ENCODE results near the gene OTOF.
"Not testable (repeated sequence)": the region's sequence is repeated elsewhere in the genome, so short reads cannot be mapped to it uniquely, and the experiment has no call there.

Gene OTOF

DNA sequence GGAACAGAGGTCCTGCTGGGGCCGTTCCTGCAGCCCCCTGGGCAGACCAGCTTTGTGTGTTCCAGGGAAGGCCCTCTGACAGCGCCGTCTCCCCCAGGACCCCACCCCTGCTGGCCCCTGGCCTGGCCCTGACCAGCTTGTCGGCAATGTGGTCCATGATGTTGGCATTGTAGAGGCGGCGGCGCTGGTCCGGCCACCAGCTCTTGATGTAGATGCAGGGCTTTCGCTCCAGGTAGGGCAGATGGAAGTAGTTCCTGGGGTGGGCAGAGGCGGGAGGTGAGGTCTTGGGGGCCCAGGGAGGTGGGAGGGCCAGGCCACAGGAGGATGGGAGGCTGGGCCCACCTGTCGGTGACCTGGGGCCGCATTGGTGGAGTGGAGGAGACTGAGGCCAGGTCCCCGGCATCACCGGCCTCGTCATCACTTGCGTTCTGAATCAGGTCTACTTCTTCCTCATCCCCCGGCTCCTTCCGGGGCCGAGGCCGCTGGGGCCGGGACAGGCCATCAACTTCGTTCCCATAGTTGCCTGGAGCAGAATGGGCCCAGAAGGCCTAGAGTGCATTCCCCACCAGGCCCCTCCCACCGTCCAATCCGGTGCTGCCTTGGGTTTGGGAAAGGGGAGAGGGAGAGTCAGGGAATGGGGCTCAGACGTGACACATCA is 1.3 kb upstream of the OTOF start:
- no peak for DNase-seq

DNA sequence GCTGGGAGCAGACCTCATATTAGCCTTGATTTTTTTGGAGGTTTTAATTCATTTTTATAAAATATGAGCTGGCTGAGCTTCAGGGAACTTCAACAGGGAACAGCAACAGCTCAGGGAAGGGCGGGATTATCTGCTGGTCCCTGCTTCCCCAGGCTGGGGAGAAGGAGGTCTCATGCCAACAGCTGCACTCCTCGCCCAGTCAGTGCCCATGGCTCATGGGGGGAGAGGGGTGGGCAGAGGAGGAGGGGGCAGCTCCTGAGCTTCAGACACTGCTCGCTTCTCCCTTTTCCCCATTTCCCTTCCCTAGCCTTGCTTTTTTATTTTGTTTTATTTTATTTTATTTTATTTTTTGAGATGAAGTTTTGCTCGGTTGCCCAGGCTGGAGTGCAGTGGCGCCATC is 442 bp upstream of the OTOF start:
- no peak for DNase-seq

DNA sequence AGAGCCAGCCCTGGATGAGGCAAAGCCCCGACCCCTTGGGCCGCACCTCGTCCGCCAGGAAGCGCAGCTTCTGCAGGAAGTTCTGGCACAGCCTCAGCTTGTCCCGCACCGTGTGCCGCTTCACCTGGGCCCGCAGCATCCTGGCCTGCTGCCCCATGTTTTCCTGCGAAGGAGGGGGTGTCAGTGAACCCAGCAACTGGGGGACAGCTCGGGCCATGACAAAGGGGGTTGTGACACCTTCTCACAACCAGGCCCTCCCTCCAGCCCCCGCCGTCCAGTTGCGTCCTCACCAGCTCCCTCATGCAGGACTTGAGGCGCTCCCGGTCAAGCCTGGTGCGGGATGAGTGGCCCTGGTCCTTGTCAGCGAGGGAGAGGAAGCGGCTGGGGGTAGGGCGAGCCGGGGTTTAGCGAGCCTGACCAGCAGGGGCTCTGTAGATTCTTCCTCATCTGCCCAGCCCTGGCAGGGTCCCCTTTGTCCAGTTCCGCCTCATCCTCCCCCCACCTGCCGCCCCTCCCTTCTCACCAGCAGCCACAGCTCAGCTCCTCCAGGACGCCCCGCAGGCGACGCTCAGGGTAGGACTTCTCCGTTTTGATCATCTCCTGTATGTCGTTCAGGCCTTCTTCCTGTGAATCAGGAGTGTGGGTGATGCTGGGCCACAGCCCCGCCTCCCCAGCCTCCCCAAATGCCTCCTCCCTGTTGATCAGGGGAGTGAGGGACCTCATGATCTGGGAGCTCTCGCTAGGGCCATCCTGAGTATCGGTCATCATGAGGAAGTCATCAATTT is 606 bp downstream of the OTOF start:
- DNase-seq: no peak

DNA sequence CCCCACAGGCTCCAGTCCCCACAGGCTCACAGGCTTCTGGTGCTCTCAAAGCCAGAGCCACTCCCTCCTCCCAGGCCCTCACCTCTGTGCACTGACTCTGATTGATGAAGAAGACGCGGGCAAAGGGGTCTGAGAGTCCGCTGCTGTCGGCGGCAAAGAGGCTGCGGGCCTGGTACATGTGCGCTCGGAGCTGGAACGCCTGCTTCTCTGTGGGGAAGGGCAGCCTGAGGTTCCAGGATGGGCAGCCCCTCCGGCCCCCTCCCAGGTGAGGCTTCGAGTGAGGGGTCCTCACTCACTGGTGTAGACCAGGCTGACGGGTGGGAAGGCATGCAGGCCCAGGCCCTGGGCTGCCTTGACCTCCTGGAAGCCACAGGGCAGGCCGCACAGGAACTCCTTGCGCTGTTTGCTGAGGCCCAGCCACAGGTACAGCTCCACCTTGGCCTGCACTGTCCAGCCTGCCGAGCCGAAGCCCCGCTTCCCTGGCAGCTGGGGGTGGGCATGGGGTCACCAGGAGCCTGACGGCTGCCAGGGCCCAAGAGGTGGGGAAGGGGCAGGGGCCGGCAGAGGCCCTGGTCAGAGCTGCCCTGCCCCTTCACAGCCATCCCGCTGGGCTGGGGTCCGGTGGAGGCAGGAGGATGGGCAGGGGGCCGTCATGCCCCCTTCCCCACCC is 2.0 kb downstream of the OTOF start:
- no peak for DNase-seq

DNA sequence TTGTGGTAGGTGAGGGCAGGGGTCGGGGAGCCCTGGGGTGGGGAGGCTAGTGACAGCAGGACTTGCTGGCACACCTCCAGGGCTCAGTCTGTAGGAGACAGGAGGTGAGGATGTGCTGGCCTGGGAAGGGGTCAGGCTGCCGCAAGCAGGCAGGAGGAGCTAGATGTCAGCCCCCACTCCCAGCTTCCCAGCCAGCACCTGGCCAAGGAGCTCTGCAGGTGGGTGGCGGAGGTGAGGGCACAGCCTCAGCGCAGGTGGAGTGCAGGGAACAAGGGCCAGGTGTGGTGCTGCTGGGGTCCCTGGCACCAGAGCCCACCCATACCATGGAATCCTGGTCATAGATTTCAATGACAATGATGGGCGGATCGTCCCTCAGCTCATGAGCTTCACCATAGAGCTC is 2.9 kb downstream of the OTOF start:
- no peak for DNase-seq

DNA sequence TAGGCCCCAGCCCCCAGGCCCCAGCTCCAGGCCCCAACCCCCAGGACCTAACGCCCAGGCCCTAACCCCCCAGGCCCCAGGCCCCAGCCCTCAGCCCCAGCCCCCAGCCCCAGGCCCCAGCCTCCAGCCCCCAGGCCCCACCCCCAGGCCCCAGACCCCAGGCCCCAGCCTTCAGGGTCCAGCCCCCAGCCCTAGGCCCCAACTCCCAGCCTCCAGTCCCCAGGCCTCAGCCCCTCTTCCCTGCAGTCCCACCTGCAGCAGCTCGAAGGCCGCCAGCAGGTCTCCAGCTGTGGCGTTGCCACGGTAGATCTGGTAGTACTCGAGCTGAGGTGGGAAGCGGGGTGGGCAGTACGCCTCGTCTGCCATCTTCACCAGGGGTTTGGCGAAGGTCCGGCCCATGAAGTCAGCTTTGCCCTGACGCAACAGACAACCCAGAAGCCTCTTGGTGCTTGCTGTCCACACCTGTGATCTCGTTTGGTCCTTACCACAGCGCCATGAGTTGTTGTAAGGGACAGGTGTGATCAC is 3.6 kb downstream of the OTOF start:
- no peak for DNase-seq

DNA sequence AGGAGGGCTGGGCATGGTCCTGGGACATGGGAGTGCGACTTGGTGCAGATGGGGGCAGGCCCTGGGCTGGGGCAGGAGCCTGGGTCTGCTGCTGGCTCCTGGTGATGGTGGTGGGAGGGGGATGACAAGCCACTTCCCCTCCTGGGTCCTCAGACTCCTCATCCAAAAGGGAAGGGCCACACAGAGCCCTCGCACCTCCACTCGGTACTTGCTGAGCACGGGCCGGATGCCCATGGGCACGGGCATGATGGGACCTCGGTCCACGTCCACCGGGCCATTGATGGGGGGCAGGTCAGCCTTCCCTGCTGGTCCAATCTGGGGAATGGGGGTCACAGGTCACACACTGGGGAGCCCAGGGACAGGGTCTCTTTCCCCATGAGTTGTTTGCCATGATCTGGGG is 4.1 kb downstream of the OTOF start:
- no peak for DNase-seq

DNA sequence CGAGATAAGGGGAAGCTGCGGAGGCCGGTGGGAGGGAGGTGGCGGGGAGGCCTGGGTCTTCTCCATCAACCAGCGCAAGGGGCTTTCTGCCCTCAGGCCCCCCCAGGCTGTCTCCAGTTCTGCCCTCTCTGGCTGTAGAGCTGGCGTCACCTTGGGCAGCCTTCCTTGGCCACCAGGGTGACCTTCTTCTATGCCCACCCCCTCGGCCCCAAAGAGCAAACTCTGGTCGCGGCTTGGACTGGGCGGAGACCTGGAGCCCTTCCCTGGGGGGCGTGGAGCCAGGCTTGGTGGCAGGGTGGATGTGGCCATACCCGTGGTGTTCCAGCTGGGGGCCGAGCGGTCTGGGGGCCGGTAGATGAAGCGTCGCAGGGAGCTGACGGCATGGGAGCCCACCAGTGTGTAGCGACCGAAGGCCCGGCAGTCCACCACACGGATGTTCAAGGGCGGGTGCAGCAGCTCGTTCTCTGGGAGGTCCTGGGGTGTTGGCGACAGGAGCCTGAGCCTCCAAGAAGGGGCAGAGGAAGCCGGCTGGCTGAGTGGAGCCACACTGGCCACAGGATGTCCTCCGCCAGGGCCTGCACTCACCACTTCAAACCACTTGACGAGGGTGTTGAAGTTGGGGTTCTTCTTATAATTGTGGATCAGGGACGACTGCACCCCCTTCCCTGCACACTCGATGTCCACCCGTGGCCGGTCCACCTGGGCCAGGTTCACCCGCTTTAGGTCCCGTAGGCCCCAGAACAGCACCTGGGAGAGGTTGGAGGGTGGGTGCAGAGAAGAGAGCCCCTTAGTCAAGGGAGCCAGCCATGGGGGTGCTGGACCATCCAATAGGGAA is 4.9 kb downstream of the OTOF start:
- no peak for DNase-seq

DNA sequence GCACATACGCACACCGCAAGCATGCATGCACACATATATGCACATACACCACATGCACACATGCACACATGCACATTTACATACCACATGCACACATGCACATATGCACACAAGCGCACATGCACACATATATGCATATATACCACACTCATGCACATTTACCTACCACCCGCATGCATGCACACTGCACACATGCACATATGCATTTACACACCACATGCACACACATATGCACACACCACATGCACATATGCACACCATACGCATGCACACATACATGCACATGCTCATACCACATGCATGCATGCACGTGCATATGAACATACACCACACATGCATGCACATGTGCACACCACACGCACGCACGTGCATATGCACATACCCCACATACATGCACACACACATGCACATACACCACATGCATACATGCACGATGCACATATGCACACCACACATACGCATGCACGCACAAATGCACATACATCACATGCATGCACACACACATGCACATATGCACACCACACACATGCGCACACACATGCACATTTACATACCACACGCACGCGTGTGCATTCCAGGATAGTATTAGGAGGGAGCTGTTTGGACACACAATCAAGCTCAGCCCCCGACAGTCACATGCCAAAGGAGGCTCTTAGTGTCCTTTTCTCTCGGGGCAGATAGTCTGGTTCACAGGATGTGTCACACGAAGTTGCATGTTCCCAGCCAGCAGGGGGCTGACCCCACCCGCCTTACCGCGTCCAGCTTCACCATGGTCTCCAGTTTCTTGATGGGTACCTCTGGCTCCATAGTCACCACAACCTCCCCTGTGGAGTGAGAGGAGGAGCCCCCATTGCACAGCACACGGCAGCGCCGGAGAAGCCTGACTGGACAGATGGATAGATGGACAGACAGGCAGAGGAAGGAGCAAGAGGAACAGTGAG is 5.9 kb downstream of the OTOF start:
- no peak for DNase-seq

DNA sequence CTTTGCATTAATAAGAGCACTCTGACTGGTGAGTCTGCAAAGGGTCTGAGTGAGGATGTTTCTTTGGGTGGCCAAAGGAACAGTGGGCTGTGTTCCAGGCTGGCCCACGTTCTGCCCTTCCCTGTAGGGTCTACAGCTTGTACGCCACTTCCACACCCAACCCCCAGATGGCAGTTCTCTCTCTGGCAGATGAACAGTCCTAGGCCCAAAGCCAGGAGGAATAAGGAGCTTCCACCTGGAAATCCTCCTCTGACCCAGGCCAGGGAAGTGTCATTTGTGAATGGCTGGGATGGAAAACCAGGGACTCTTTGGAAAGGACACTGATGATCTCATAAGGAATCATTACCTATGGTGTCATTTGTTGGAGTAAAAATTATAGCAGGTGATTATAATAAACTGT is 6.6 kb downstream of the OTOF start:
- DNase-seq: no peak

DNA sequence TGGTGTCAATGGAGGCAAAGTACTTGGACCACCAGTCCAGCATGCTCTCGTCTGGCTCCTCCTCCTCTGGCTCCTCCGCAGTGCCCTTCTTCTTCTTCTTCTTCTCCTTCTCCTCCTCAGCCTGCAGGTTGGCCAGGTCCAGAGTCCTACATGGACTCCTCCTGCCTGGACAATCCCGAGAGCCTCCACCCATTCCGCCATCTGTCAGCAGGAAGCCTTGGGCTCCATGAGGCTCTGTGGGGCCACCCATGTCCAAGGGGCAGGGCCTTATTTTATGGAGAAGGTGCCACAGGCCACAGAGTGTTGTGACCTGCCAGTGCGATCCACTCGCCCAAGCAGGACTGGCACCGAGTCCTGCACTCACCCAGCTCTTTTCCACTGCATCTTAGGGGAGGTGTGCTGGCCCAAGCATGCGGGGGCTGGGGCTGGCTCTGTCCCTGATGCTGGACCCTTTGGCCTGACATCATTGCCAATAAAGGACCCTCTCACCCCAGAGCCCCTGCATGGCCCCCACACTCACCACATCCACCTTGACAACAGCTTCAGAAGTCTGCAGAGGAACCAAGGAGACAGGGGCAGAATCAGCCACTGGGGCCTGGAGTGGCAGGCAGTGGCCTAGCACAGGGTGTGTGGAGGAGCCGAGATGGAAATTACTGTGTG is 7.2 kb downstream of the OTOF start:
- DNase-seq: no peak

DNA sequence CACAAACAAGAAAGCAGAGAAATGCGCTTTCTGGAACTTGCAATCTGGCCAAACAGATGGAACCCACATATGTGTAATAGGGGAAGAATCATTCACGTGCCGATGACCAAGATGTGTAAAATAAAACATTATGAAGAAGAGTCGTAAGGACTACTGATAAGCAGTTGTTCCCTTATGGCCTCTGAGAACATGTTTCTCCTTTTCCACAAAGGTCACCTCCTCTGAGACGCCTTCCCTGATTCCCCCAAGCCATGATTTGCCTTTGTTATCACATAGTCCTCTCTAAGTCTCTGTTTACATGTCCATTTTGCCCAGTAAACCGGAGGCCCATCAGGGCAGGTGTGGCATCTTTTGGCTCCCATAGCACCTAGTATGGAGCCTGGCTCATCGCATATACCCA is 8.0 kb downstream of the OTOF start:
- no peak for DNase-seq

DNA sequence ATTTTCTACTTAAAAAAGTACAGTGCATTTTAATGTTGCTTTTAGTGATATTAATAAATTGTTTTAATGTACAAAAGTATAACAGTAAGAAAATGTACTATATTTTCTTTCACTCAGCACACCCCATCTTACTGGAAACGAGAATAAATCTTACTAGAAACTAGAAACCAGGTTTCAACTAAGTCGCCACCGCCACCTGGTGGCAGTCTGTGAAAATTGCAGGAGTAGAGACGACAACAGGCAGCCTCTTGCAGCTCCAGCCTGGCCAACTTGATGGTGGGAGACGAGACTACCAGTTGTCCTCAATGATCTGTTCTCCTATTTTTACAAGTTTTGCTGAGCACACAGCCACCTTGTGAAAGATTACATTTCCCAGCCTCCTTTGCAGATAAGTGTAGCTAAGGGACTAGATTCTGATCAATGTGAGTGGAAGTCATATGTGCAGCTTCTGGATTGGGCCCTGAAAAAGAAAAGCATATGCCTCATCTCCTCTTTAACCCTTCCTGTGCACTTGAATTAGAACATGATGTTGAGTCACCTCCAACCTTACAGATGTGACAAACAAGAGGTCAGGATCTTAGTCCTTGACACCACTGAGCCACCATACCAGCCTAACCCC is 8.7 kb downstream of the OTOF start:
- no peak for DNase-seq

DNA sequence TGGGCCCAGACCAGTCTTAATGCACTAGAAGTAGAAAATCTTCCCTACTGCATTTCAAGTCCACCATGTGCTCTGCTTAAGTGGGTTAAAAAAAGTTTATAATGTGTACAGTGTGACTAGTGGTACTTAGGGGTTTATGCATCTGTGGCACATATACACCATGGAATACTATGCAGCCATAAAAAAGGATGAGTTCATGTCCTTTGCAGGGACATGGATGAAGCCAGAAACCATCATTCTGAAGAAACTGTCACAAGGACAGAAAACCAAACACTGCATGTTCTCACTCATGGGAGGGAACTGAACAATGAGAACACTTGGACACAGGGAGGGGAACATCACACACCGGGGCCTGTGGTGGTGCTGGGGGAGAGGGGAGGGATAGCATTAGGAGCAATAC is 9.4 kb downstream of the OTOF start:
- DNase-seq: not testable (repeated sequence)

DNA sequence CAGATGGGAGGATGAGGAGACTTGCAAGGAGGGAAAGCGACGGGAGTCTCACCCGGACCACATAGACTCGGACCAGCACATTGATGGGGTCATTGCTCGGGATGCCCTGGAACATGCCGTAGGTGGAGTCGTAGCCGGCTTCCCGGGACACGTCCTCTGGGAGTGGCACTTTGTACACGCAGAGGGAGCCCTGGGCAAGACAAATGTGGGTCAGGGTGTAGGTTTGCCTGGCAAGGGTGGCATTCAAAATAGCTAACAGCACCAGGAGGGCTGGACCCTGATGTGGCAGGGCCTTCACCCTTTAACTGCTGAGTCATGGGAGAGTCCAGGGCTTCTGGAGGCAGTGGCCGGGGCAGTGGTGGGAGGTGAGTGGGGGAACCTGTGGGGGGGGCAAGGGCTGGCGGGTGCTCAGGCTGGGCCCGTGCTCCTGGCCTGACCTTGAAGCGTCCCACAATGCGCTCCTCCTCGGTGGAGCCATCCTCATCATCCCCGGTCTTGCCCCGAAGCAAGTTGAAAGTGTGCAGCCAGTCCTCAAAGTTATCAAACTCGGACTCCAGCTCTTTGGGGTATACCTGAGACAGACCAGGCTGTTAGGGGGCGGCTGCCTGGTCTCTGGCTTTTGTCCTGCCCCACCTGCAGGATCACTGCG is 11.1 kb downstream of the OTOF start:
- DNase-seq: no peak

DNA sequence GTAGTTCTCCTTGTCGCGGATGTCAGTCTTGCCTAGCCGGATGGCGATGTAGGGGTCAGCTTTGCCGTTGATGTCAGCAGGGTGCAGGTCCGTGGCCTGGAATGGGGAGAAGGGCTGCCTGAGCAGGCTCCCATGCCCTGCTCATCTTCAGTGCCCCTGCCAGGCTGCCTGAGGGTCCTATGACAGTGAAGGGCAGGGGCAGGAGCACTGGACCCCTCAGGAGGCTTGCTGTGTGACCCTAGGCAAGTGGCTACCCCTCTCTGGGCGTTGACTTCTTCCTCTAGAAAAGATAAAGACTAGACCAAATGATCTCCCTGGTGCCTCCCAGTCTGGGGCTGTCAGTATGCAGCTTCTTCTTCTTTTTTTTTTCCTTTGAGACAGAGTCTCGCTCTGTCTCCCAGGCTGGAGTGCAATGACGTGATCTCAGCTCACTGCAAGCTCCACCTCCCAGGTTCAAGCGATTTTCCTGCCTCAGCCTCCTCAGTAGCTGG is 11.9 kb downstream of the OTOF start:
- no peak for DNase-seq

DNA sequence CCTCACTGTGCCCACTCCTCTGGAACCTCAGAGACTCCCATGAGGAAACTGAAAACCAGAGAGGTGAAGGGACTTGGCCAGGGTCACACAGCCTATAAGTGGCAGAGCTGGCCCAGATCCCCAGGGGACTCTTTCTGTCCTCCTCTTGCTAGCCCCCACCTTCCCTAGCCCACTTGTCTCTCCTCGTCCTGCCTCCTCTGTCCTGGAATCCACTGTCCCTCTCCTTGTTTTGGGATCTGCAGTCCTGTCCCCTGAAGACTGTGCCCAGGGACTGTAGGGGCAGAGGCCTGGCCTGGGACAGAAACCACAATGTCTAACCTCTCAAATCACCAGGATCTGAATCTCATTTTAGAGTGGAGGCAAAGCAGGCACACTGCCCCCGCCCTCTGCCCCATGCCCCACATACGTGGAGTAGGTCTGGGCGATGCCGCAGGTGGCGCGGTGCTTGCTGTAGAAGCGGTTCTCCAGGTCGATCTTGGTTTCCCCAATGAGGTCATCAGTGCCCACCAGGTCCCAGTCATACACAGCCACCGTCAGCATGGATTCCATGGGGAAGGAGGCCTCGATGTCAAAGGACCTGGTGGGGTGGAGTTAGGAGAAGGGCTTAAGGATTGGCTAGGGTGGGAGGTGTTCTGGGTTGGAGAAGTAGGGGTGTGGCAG is 12.5 kb downstream of the OTOF start:
- DNase-seq: no peak

DNA sequence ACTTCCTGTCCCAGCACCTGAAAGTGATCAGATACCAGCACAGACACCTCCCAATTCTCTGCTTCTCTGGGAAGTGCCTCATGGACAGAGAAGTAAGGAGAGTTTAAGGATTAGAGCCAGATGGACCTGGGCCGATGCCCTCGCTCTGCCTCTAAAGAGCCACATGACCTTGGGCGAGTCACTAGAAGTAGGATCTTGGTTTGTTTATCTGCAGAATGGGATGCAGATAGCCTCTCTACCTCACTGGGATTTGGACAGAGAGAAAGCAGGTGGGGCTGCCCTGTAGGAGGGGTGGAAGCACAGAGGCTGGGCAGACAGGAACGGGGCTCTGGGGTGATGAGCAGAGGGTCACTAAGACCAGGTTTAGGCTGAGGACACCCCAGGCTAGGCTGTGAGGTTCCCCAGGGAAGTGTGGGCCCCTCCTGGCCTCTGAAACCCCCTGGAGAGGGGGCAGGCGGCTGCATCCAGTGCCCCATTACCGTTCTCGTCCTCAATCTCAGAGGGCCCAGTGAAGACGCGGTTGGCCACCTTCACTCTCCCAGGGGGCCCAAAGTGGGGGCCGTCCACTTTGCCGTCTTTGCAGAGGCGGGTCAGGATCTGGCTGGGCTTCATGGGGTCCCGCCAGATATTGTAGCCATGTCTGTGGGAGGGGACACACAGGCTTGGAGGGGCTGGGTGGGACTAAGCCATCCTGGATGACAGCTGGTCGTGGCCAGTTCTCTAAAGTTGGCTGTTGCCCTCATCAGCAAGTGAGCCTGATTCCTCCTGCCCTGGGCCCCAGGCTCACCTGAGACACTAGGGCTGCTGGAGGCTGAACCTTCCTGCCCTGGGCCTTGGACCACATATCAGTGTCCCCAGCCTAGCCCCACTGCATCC is 13.3 kb downstream of the OTOF start:
- DNase-seq: no peak
